ENCODE results near the gene CRYBB1.

Gene CRYBB1

GRCh38 chr22:26642465-26643417, 24.9 kb upstream of the CRYBB1 start:
- FAIRE-seq (peak; percentile 61), DNase-seq (ENCODE audit: insufficient read length, low spot score) (no peak)
- TF ChIP-seq SPI1 (IDR thresholded peaks at IDR 0.05; ENCODE audit: low read depth, low read length) (0 out of 2 replicates have a peak, but pooled peaks have one; percentile 4), POLR2AphosphoS5 (IDR thresholded peaks at IDR 0.05; ENCODE audit: low read depth, low read length) (no peak), POLR2A (IDR thresholded peaks at IDR 0.05; ENCODE audit: low read depth, low read length) (no peak), TAF1 (IDR thresholded peaks at IDR 0.05; ENCODE audit: low read depth, low read length) (no peak), POU2F2 (IDR thresholded peaks at IDR 0.05; ENCODE audit: low read depth, low read length) (no peak)

GRCh38 chr22:26636296-26636695, 18.5 kb upstream of the CRYBB1 start:
- TF ChIP-seq POLR2A (IDR thresholded peaks at IDR 0.05; ENCODE audit: low read depth, low read length) = no peak
- TF ChIP-seq TAF1 (IDR thresholded peaks at IDR 0.05; ENCODE audit: low read depth, low read length) = no peak
- no peak for TF ChIP-seq POU2F2 (IDR thresholded peaks at IDR 0.05; ENCODE audit: low read depth, low read length)
- no peak for TF ChIP-seq PAX5 (IDR thresholded peaks at IDR 0.05; ENCODE audit: insufficient read depth, low read length, severe bottlenecking)
- no peak for TF ChIP-seq SPI1 (IDR thresholded peaks at IDR 0.05; ENCODE audit: low read depth, low read length)
- TF ChIP-seq POLR2AphosphoS5 (IDR thresholded peaks at IDR 0.05; ENCODE audit: low read depth, low read length) = no peak
- DNase-seq (ENCODE audit: insufficient read length, low spot score) = no peak
- no peak for FAIRE-seq

- TF ChIP-seq TAF1 (IDR thresholded peaks at IDR 0.05; ENCODE audit: low read depth, low read length) = no peak
- TF ChIP-seq SPI1 (IDR thresholded peaks at IDR 0.05; ENCODE audit: low read depth, low read length) = no peak
- TF ChIP-seq POU2F2 (IDR thresholded peaks at IDR 0.05; ENCODE audit: low read depth, low read length) = no peak
- no peak for TF ChIP-seq POLR2A (IDR thresholded peaks at IDR 0.05; ENCODE audit: low read depth, low read length)
- TF ChIP-seq PAX5 (IDR thresholded peaks at IDR 0.05; ENCODE audit: insufficient read depth, low read length, severe bottlenecking) = no peak
- no peak for TF ChIP-seq POLR2AphosphoS5 (IDR thresholded peaks at IDR 0.05; ENCODE audit: low read depth, low read length)
- FAIRE-seq = no peak
- DNase-seq (ENCODE audit: insufficient read length, low spot score) = no peak
Measured at GRCh38 chr22:26635117-26635516, 17.3 kb upstream of the CRYBB1 start.

DNA sequence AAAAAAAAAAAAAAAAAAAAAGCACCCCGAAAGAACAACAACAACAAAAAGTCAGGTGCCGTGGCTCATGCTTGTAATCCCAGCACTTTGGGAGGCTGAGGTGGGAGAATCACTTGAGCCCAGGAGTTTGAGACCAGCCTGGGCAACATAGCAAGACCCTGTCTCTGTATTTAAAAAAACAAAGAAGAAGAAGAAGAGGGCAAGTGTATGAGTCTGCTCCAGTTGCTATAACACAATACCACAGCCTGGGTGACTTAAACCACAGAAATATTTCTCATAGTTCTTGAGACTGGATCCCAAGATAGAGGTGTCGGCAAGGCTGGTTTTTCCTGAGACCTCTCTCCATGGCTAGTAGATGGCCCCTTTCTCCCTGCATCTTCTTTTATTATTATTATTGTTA, 16.4 kb upstream of the CRYBB1 start:
- FAIRE-seq (no peak), DNase-seq (ENCODE audit: insufficient read length, low spot score) (no peak)
- no peak for TF ChIP-seq SPI1 (IDR thresholded peaks at IDR 0.05; ENCODE audit: low read depth, low read length)
- no peak for TF ChIP-seq POLR2A (IDR thresholded peaks at IDR 0.05; ENCODE audit: low read depth, low read length)
- no peak for TF ChIP-seq PAX5 (IDR thresholded peaks at IDR 0.05; ENCODE audit: insufficient read depth, low read length, severe bottlenecking)

DNA sequence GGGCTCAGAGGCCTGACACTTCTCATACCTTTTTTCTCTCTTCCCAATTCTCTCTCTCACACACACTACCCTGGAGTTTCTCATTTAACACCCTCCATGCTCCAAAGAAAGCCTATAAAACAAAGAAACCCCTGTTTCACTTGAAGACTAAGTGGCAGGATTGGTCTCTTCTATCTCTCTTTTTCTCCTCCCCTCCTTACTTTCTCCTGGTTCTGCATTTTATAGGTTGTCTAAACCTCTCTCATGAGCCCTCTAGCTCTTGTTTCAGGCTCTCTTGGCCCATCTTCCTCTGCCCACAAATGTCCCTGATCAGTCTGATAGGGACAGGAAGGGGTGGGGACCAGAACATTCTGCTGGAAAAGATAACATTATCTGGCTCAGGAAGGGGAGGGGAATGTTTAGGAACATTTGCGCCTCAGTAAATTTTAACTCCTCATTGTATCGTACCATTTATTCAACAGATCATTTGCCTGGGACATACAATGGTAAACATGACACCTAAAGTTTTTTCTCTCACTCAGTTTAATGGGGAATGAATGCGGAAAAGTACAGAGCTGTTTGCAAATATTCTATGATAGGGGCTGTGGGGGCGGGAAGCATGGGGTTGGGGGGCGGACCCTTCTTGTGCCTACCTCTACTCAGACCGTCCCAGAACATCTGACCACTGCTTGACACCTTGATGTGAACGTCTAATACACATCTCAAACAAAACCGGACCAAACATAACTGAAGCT, 14.8 kb upstream of the CRYBB1 start:
- DNase-seq (ENCODE audit: insufficient read length, low spot score) (no peak), FAIRE-seq (no peak)
- no peak for TF ChIP-seq POLR2A (IDR thresholded peaks at IDR 0.05; ENCODE audit: low read depth, low read length)
- TF ChIP-seq POLR2AphosphoS5 (IDR thresholded peaks at IDR 0.05; ENCODE audit: low read depth, low read length) = no peak

DNA sequence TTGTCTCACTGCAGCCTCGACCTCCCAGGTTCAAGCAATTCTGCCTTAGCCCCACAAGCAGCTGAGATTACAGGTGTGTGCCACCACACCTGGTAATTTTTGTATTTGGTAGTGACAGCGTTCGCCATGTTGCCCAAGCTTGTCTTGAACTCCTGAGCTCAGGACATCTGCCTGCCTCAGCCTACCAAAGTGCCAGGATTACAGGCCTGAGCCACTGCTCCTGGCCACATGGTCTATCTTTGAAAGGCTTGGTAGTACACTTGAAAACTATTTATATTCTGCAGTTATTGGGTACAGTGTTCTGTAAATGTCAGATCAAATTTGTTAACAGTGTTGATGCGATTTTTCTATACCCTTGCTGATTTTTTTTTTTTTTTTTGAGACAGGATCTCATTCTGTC, 13.5 kb upstream of the CRYBB1 start:
- DNase-seq (ENCODE audit: insufficient read length, low spot score) = no peak
- no peak for FAIRE-seq
- TF ChIP-seq POU2F2 (IDR thresholded peaks at IDR 0.05; ENCODE audit: low read depth, low read length) = no peak
- no peak for TF ChIP-seq PAX5 (IDR thresholded peaks at IDR 0.05; ENCODE audit: insufficient read depth, low read length, severe bottlenecking)
- TF ChIP-seq POLR2AphosphoS5 (IDR thresholded peaks at IDR 0.05; ENCODE audit: low read depth, low read length) = no peak
- TF ChIP-seq TAF1 (IDR thresholded peaks at IDR 0.05; ENCODE audit: low read depth, low read length) = no peak
- no peak for TF ChIP-seq SPI1 (IDR thresholded peaks at IDR 0.05; ENCODE audit: low read depth, low read length)
- TF ChIP-seq POLR2A (IDR thresholded peaks at IDR 0.05; ENCODE audit: low read depth, low read length) = no peak

DNA sequence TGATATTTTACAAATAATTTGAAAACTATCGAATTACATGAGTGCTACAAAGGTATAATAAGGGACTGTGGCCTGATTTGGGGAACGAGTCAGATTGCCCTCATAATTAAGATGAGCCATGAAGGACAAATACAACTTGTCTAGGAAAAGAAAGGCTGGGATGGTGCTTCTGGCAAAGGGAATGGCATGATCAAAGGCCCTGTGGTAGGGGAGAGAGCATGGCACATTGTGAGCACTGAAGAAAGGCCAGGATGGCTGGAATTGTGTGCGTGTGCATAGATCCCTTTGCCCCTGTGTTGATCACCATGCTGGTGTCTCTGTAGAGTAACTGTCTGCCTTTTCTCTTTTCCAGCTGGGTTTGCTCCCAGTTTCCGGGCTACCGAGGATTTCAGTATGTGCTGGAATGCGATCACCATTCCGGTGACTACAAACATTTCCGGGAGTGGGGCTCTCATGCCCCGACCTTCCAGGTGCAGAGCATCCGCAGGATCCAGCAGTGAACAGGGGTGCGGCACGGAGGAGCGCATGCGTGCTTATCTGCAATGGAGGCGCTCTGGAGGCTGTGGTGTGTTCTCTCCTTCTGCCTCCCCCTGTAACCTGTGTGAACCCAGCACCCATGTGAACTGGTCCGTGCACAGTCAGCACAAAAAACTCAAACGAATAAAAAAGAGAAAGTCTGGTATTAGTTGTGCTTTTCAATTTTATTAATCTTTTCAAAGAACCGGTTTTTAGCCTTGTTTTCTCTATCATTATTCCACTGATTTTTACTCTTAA, 12.3 kb upstream of the CRYBB1 start:
- FAIRE-seq = no peak
- TF ChIP-seq PAX5 (IDR thresholded peaks at IDR 0.05; ENCODE audit: insufficient read depth, low read length, severe bottlenecking) (no peak), SPI1 (IDR thresholded peaks at IDR 0.05; ENCODE audit: low read depth, low read length) (no peak), TAF1 (IDR thresholded peaks at IDR 0.05; ENCODE audit: low read depth, low read length) (no peak), POLR2A (IDR thresholded peaks at IDR 0.05; ENCODE audit: low read depth, low read length) (no peak), POLR2AphosphoS5 (IDR thresholded peaks at IDR 0.05; ENCODE audit: low read depth, low read length) (no peak), POU2F2 (IDR thresholded peaks at IDR 0.05; ENCODE audit: low read depth, low read length) (no peak)
- DNase-seq (ENCODE audit: insufficient read length, low spot score) = no peak

- no peak for FAIRE-seq
- TF ChIP-seq PAX5 (IDR thresholded peaks at IDR 0.05; ENCODE audit: insufficient read depth, low read length, severe bottlenecking) (no peak), POLR2A (IDR thresholded peaks at IDR 0.05; ENCODE audit: low read depth, low read length) (no peak), POLR2AphosphoS5 (IDR thresholded peaks at IDR 0.05; ENCODE audit: low read depth, low read length) (no peak), TAF1 (IDR thresholded peaks at IDR 0.05; ENCODE audit: low read depth, low read length) (no peak), POU2F2 (IDR thresholded peaks at IDR 0.05; ENCODE audit: low read depth, low read length) (no peak), SPI1 (IDR thresholded peaks at IDR 0.05; ENCODE audit: low read depth, low read length) (no peak)
- no peak for DNase-seq (ENCODE audit: insufficient read length, low spot score)
Measured at GRCh38 chr22:26624803-26625202, 7.0 kb upstream of the CRYBB1 start.

- no peak for FAIRE-seq
- TF ChIP-seq PAX5 (IDR thresholded peaks at IDR 0.05; ENCODE audit: insufficient read depth, low read length, severe bottlenecking) = no peak
- no peak for TF ChIP-seq POU2F2 (IDR thresholded peaks at IDR 0.05; ENCODE audit: low read depth, low read length)
- no peak for DNase-seq (ENCODE audit: insufficient read length, low spot score)
Measured at GRCh38 chr22:26623984-26624383, 6.2 kb upstream of the CRYBB1 start.

All from GM12891 (cell line).